Skeletal muscle tissue (tissue), 2 donors: Measurements from ENCODE around the gene ZCCHC8. TPM values are rescaled to one million over a fixed set of nuclear protein-coding genes. Genes with fewer than 3 reads are reported as not detected.

Source experiments
- small RNA-seq: library from RNA; depleted of rRNA; stranded (forward); fragments of <200 nt; gene quantifications from one replicate; pipeline ENCODE3, GENCODE V24; 2014
- total RNA-seq: library from RNA; depleted of rRNA; stranded (reverse); fragments of >200 nt; gene quantifications from one replicate; pipeline ENCODE4 v1.2.3, GENCODE V29; 2014

The ZCCHC8 gene
- total RNA-seq, 1 donor from 2014 or later: 23.5 TPM

Small RNA genes lying within 50 kb of the gene (small RNA-seq; reads per million reads assigned to genes)
- gene RF00411: not detected

Other genes with a start within 250 kb of the ZCCHC8 start
- gene VPS33A, start 234.4 kb downstream of the ZCCHC8 start, total RNA-seq: 16.2 TPM
- 21.9 TPM for gene CLIP1, start 78.3 kb downstream of the ZCCHC8 start, total RNA-seq
- gene RSRC2, start 26.0 kb upstream of the ZCCHC8 start, total RNA-seq: 37.1 TPM
- 18.8 TPM for gene KNTC1, start 26.3 kb upstream of the ZCCHC8 start, total RNA-seq
- gene HCAR2, start 202.4 kb upstream of the ZCCHC8 start, total RNA-seq: 1.6 TPM
- gene HCAR3, start 215.9 kb upstream of the ZCCHC8 start, total RNA-seq: not detected
- 0.52 TPM for gene HCAR1, start 229.9 kb upstream of the ZCCHC8 start, total RNA-seq